GM10266 (cell line): ENCODE data around the gene RHEB.

Experiments used
- DNase-seq: peaks from one replicate; pipeline ENCODE4 v3.0.0; 2012; ENCODE audit errors: extremely low spot score
- TF ChIP-seq, protein P1 (sequence below): IDR thresholded peaks from 2 replicates; pipeline ENCODE4 v1.5.1; 2012; ENCODE audit warnings: mild to moderate bottlenecking, low read depth; ENCODE audit not compliant: control insufficient read depth, insufficient read depth; ENCODE audit errors: missing control alignments

Gene RHEB

DNA sequence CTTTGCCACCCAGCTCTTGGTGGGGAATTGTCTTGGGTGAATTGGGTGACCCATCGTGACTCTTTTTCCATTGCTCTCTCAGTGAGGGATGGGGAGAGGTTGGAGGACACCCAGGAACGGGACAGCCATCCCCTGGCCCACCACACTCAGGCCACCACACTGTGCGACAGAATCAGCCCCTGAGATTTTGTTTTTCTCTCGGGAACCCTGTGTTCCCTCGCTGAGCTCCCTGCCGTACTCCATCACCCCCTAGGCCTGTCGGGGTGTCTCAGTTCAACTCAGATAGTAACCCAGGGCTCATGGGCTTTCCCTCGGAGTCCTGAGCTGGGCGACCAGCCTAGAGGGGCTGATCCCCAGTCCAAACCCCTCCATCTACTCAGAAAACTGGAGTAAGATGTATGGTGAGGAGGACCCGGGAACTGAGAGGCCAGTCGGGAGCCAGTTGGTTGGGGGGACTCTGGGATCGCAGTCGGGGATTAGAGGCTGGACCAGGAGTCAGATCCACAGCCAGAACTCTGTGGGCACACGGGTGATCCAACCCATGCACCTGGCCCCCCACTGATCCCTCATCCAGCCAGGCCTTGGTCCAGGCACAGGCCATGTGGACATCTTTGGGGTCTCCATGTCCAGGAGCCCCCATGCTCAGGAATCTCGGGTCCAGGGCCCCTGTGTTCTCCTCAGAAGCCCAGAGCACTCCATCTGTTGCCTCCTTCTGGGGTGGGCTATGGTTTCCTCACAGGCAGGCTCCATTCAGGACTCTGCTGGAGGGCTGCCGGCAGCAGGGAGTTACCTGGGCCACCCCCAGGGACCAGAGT is 89.1 kb downstream of the RHEB start:
- TF ChIP-seq, protein P1, sequence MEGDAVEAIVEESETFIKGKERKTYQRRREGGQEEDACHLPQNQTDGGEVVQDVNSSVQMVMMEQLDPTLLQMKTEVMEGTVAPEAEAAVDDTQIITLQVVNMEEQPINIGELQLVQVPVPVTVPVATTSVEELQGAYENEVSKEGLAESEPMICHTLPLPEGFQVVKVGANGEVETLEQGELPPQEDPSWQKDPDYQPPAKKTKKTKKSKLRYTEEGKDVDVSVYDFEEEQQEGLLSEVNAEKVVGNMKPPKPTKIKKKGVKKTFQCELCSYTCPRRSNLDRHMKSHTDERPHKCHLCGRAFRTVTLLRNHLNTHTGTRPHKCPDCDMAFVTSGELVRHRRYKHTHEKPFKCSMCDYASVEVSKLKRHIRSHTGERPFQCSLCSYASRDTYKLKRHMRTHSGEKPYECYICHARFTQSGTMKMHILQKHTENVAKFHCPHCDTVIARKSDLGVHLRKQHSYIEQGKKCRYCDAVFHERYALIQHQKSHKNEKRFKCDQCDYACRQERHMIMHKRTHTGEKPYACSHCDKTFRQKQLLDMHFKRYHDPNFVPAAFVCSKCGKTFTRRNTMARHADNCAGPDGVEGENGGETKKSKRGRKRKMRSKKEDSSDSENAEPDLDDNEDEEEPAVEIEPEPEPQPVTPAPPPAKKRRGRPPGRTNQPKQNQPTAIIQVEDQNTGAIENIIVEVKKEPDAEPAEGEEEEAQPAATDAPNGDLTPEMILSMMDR = no peak
- DNase-seq = no peak

DNA sequence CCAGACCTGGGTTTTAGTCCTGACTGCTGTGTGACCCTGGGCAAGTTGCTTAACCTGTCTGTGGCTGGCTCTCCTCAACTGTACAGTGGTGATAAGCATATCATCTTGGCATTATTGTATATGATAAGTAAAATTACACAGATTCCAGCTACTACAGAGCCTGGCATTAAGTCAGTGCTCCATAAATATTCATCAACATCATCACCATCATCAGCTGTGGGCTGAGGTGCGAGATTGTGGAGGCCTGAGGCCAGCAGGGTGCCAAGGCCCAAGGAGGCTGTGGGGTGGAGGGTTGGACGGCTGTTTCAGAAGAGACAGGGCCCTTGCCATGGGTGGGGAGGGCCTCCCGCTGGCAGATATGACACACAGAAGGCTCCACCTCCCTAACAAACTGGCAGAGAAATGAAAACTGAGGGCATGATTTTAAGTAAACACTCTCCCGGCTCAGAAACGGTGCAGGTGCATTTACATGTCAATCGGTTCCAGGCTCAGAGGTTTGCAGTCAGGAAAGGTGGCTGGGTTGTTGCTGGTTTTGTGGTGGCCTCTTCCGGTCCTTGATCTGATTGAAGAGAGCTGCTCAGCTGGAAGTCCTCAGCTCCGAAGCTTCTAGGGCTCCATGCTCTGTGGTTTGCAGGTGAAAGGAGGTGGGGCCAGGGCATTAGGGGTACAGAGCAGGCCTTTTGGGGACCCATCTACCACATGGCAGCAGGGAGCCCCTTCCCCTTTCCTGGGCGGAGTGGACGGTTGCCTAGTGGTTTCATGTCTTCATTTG is 89.9 kb downstream of the RHEB start:
- no peak for DNase-seq
- TF ChIP-seq, protein P1 = no peak

DNA sequence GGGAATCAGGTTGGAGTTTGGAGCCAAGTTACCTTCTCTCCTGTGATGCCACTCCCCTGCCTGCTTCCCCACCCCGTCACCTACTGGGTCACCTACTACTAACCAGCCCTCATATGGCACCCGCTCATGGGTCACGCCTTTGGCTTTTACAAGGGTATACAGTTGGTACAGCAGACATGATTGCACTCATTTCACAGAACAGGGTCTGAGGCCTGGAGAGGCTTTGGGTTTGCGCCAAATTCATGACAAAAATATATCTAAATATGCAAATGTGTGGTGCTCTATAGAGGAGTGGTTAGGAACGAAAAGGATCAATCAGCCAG is 90.5 kb downstream of the RHEB start:
- no peak for DNase-seq
- TF ChIP-seq, protein P1 = no peak

DNA sequence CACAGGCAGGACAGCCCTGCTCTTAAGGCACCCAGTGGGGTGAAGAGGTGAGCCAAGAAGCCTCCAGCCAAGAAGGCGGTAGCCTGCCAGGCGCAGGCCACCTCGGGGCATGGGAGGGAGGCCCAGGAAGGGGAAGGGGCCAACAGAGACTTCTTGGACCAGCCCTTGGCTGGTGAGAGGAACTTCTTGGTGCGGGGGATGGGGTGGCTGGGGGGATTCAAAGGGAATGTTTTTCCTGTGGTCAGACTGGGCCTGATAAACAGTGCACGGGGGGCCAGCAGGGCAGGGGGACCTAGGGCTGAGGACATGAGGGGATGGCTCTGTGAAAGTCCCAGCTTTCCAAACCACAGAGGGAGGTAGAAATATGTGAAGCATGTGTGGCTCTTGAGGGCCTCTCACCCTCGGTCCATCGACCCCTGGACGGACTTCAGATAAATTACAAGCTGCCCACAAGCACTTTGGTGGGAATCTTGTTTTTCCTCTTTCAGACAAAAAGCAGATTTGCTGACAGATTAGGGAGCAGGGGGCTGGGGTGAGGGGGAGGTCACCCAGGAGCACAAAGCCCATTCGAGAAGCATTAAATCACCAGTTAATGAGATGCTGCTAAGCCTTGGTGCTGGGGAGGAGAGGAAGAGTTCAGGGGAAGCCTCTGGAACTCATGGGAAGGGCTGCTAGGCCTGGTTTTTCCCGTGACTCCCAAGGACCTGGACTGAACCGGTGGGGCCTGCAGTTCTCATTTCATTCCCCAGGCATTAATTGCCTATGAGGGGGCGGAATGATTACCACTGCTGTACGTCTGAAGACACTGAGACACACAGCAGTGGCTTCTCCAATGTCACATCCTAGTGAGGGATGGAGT is 91.1 kb downstream of the RHEB start:
- DNase-seq = no peak
- TF ChIP-seq, protein P1 = no peak

DNA sequence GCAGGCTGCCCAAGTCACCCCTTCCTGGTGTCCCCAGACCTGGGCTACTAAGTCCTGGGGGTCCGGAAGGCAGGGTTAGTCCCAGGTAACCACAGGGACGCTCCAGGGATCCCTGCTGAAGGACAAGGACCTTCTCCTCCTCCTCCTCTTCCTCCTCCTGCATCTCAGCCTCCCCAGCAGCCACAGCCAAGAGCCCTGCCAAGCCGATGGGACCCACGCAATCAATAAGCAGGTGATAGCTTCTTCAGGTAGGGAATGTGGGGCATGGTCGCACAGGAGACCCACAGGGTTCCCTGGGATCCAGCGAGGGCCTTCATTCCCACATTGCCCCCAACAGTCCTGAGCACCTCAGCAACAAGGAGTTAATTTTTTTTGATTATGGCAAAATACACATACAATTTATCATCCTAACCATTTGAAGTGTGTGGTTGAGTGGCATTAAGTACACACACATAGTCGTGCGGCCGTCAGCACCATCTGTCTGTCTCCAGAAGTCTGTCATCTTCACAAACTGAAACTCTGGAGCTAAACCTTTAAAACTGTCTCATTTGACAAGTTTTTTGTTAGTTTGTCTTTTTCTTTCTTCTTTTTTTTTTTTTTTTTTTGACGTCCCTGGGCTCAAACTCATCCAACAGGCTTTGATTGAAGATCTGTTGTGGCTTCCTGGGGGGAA is 91.9 kb downstream of the RHEB start:
- TF ChIP-seq, protein P1 = no peak
- DNase-seq = no peak

DNA sequence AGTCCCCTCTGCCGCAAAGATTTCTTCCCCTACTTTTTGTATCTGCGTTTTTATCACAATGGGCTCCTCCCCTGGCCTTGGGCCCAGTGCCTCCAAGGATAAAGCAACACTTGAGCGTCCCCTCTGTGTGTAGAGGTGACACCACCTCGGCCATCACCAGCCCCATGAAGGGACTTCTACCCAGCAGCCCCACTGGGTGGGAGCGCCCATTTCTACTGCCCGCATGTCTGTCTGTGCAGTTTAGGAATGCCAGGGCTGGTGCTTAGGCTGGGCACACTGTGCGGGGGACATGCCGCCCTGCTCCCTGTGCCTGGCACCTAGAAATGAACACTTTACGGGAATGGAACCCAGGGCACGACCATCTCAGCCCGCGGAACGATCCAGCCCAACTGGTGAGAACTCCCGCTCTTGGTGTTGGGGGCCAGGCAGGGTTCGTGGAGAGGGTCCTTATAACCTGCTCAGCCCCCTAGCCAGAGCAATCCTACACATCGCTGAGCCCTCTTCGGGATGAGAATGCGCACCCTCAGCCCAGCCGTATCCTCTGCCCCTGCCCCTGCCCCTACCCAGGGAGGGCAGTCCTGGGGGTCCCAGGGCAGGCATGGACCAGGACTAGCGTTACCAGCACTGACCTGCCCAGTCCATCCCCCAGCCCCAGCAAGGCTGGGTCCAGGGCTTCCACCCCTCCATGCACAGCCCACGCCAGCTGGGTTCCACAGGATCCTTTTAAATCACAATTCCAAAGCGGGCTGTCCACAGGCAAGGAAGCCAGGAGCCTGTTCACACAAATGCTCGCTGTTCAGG is 92.6 kb downstream of the RHEB start:
- TF ChIP-seq, protein P1 = no peak
- no peak for DNase-seq
